GM20000 (cell line): ENCODE data around the gene TBC1D7.

Experiments used
- DNase-seq: peaks from one replicate; pipeline ENCODE4 v3.0.0; 2012; ENCODE audit warnings: low spot score
- CTCF ChIP-seq: IDR thresholded peaks from 2 replicates; pipeline ENCODE4 v1.5.1; 2012; ENCODE audit warnings: mild to moderate bottlenecking, control low read depth; ENCODE audit errors: extremely low read depth, missing control alignments

TBC1D7 gene

GRCh38 chr6:13355999-13356785, 27.9 kb upstream of the TBC1D7 start:
- peak; percentile 84 for DNase-seq
- no peak for TF ChIP-seq CTCF

GRCh38 chr6:13355043-13355945, 27.0 kb upstream of the TBC1D7 start:
- TF ChIP-seq CTCF, result no peak
- DNase-seq, result no peak

GRCh38 chr6:13354331-13355042, 26.1 kb upstream of the TBC1D7 start:
- no peak for DNase-seq
- no peak for TF ChIP-seq CTCF

GRCh38 chr6:13352165-13352564, 23.8 kb upstream of the TBC1D7 start:
- no peak for TF ChIP-seq CTCF
- no peak for DNase-seq

- no peak for TF ChIP-seq CTCF
- no peak for DNase-seq
Measured at GRCh38 chr6:13351271-13351670, 22.9 kb upstream of the TBC1D7 start.

- no peak for TF ChIP-seq CTCF
- DNase-seq, result no peak
Measured at GRCh38 chr6:13349811-13350506, 21.6 kb upstream of the TBC1D7 start.
